Gastroesophageal sphincter (tissue), 4 donors: ENCODE results near the gene FHIT. TPM values are rescaled to one million over a fixed set of nuclear protein-coding genes. Genes with fewer than 3 reads are reported as not detected.
"Not testable (repeated sequence)": the region's sequence is repeated elsewhere in the genome, so short reads cannot be mapped to it uniquely, and the experiment has no call there.

Source experiments
- ATAC-seq: fragments of 150-250 bp; one replicate; pipeline ENCODE4 v1.9.1; 2016; ENCODE audit warnings: mild to moderate bottlenecking, moderate library complexity
- H3K27ac ChIP-seq, 4 donors: fragments of 200-600 bp; sonication (generic) in 3 of 4; 1 replicate in 3 of 4; 2 replicates in 1 of 4; pipeline ENCODE4 v1.5.1; 2016 to 2019
- H3K27me3 ChIP-seq: fragments of 200-600 bp; sonication (generic); one replicate; pipeline ENCODE4 v1.5.1; 2019
- H3K36me3 ChIP-seq, 2 donors: fragments of 200-600 bp; sonication (generic); one replicate each; pipeline ENCODE4 v1.5.1; 2019; ENCODE audit warnings: control low read depth in 1 of 2
- H3K4me1 ChIP-seq, 3 donors: fragments of 200-600 bp; sonication (generic); 1 replicate in 2 of 3; 2 replicates in 1 of 3; pipeline ENCODE4 v1.5.1; 2016 to 2019; ENCODE audit warnings: control low read depth in 2 of 3
- H3K4me3 ChIP-seq, 2 donors: fragments of 200-600 bp; sonication (generic); one replicate each; pipeline ENCODE4 v1.5.1; 2019; ENCODE audit warnings: mild to moderate bottlenecking in 1 of 2, moderate library complexity in 1 of 2
- H3K9me3 ChIP-seq, 3 donors: fragments of 200-600 bp; sonication (generic); one replicate each; pipeline ENCODE4 v1.5.1; 2017 to 2019; ENCODE audit warnings: control low read depth in 2 of 3
- EP300 ChIP-seq: sonication (generic); formaldehyde crosslinking; IDR thresholded peaks from one replicate; pipeline ENCODE4 v1.6.1; 2017; ENCODE audit warnings: antibody characterized with exemption, mild to moderate bottlenecking
- POLR2A ChIP-seq, 2 donors: fragments of 450-650 bp; IDR thresholded peaks; one replicate each; pipeline ENCODE4 v1.6.1; 2017; ENCODE audit warnings: antibody characterized with exemption in 2 of 2, mild to moderate bottlenecking in 2 of 2, moderate library complexity in 1 of 2
- POLR2AphosphoS5 ChIP-seq: sonication (generic); formaldehyde crosslinking; IDR thresholded peaks from one replicate; pipeline ENCODE4 v1.6.1; 2017; ENCODE audit warnings: antibody characterized with exemption
- WGBS, 2 donors: methylation state at CpG; one replicate each; pipeline ENCODE4 v1.1.5; 2018; ENCODE audit warnings: low coverage in 1 of 2; 5-methylcytosine and 5-hydroxymethylcytosine counted together
- total RNA-seq, 4 donors: library from RNA; depleted of rRNA; stranded (reverse); fragments of >200 nt; gene quantifications; one replicate each; pipeline ENCODE4 v1.1.0, GENCODE V29; 2016
- TF ChIP-seq, protein P1 (sequence below), 4 experiments: fragments of 200-600 bp in 2 of 4; fragments of 450-650 bp in 2 of 4; sonication (generic) in 1 of 4; IDR thresholded peaks; one replicate each; pipeline ENCODE4 v1.5.1; 2017 to 2019; ENCODE audit warnings: antibody characterized with exemption in 4 of 4, mild to moderate bottlenecking in 2 of 4, moderate library complexity in 2 of 4

Gene FHIT
- total RNA-seq, 4 donors from 2014 or later = 1.4 to 7.3 (median 3.9) TPM

DNA sequence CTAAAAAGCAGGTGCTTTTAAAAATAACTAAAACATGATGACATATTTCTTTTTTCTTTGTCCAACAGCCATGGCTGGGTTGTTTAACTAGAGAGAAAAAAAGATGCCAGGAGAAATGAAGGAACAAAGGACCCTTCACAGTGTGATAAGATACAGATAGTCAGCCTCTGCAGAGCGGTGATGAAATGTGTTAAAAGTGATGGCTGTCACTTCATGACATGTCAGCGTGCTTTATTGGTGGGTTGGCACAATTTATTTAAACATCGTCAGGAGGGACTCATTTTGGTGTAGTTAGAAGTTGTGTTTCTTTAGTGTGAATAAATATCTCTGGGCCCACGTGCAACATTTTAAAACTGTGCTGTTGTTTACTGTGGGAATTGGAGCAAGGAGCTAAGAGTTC, 1314.1 kb downstream of the FHIT start:
- Histone ChIP-seq H3K27me3 (no peaks in the 10 kb centered on the region), H3K4me3 (no peak overlapping the region), H3K9me3 (no peaks in the 10 kb centered on the region), H3K4me1 (no peaks in the 10 kb centered on the region), H3K36me3 (no peaks in the 10 kb centered on the region), H3K27ac (no peak overlapping the region)
- no peak for ATAC-seq
- TF ChIP-seq, protein P1, sequence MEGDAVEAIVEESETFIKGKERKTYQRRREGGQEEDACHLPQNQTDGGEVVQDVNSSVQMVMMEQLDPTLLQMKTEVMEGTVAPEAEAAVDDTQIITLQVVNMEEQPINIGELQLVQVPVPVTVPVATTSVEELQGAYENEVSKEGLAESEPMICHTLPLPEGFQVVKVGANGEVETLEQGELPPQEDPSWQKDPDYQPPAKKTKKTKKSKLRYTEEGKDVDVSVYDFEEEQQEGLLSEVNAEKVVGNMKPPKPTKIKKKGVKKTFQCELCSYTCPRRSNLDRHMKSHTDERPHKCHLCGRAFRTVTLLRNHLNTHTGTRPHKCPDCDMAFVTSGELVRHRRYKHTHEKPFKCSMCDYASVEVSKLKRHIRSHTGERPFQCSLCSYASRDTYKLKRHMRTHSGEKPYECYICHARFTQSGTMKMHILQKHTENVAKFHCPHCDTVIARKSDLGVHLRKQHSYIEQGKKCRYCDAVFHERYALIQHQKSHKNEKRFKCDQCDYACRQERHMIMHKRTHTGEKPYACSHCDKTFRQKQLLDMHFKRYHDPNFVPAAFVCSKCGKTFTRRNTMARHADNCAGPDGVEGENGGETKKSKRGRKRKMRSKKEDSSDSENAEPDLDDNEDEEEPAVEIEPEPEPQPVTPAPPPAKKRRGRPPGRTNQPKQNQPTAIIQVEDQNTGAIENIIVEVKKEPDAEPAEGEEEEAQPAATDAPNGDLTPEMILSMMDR (IDR thresholded peaks at IDR 0.05) = no peak
- TF ChIP-seq EP300 (no peak), POLR2AphosphoS5 (no peak), POLR2A (IDR thresholded peaks at IDR 0.05) (no peak)
- WGBS, 2 donors = 73 to 75% methylated on average over 3 to 4 of the region's 4 CpGs

- ATAC-seq = no peak
- Histone ChIP-seq H3K27ac (no peak overlapping the region), H3K9me3 (no peaks in the 10 kb centered on the region), H3K36me3 (no peaks in the 10 kb centered on the region), H3K4me3 (no peak overlapping the region), H3K27me3 (no peaks in the 10 kb centered on the region), H3K4me1 (no peaks in the 10 kb centered on the region)
- WGBS, 2 donors = 84 to 89% methylated on average over 2 to 3 of the region's 3 CpGs
- TF ChIP-seq POLR2AphosphoS5 (no peak), EP300 (no peak)
These were observed 1314.8 kb downstream of the FHIT start for GRCh38 chr3:59936472-59936871.

- no peak overlapping the region for H3K27ac ChIP-seq
These were observed 1316.2 kb downstream of the FHIT start for GRCh38 chr3:59935025-59935424.

GRCh38 chr3:59934560-59934959, 1316.7 kb downstream of the FHIT start:
- not testable (repeated sequence) for H3K27me3 ChIP-seq, H3K27ac ChIP-seq, H3K36me3 ChIP-seq, H3K4me3 ChIP-seq, H3K4me1 ChIP-seq, ATAC-seq, H3K9me3 ChIP-seq
- 92 to 100% methylated on average over 1 to 2 of the region's 2 CpGs for WGBS, 2 donors

More at GRCh38 chr3:59935025-59935424, 1316.2 kb downstream of the FHIT start:
- Histone ChIP-seq H3K4me3 (no peak overlapping the region), H3K36me3 (no peaks in the 10 kb centered on the region), H3K9me3 (no peaks in the 10 kb centered on the region), H3K27me3 (no peaks in the 10 kb centered on the region), H3K4me1 (no peaks in the 10 kb centered on the region)
- TF ChIP-seq POLR2AphosphoS5 (no peak), POLR2A (IDR thresholded peaks at IDR 0.05) (no peak), EP300 (no peak)
- TF ChIP-seq, protein P1 (IDR thresholded peaks at IDR 0.05) = no peak
- ATAC-seq = no peak
- WGBS, 2 donors = 80 to 100% methylated on average over 1 of the region's 1 CpG

DNA sequence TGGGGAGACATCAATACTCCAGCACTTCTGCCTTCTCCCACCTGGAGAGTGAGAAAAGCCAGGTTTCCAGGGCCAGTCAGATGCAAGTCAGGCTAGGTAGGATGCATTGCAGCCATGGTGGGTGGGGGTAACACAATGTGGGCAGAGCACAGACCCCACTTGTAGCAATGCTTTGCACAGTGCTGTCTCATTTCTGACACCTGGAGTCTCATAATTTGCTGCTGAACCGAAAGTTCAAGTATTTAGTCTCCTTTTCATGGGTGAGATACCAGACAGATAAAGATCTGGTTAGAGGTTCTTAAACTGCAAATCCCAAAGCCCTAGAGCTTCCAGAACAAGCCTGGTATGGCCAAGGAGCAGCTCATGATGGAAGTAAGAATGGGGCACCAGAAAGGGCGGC, 1321.1 kb downstream of the FHIT start:
- no peak overlapping the region for H3K27ac ChIP-seq
- 82% methylated on average over 1 of the region's 2 CpGs; no CpG with 5 or more reads in 1 of the 2 donors for WGBS, 2 donors
- no peak for ATAC-seq
- TF ChIP-seq EP300 (no peak), POLR2AphosphoS5 (no peak), POLR2A (IDR thresholded peaks at IDR 0.05) (no peak)
- TF ChIP-seq, protein P1 (IDR thresholded peaks at IDR 0.05) = no peak
- H3K9me3 ChIP-seq = no peaks in the 10 kb centered on the region
- H3K4me3 ChIP-seq = no peak overlapping the region
- H3K36me3 ChIP-seq = no peaks in the 10 kb centered on the region
- no peaks in the 10 kb centered on the region for H3K27me3 ChIP-seq
- H3K4me1 ChIP-seq = no peaks in the 10 kb centered on the region

GRCh38 chr3:59927056-59927455, 1324.2 kb downstream of the FHIT start:
- H3K9me3 ChIP-seq = no peaks in the 10 kb centered on the region
- no peaks in the 10 kb centered on the region for H3K27me3 ChIP-seq
- H3K27ac ChIP-seq = no peak overlapping the region
- H3K36me3 ChIP-seq = no peaks in the 10 kb centered on the region
- H3K4me1 ChIP-seq = no peaks in the 10 kb centered on the region
- ATAC-seq = no peak
- WGBS, 2 donors = 82 to 88% methylated on average over 3 of the region's 3 CpGs
- no peak overlapping the region for H3K4me3 ChIP-seq
- TF ChIP-seq POLR2A (IDR thresholded peaks at IDR 0.05) (no peak), POLR2AphosphoS5 (no peak), EP300 (no peak)
- TF ChIP-seq, protein P1 (IDR thresholded peaks at IDR 0.05) = no peak
